HG03469 (cell line): ENCODE data around the gene SNRNP200.
"Not testable (repeated sequence)": the region's sequence is repeated elsewhere in the genome, so short reads cannot be mapped to it uniquely, and the experiment has no call there.

Source experiments
- ATAC-seq: cut with Tn5 transposase; IDR thresholded peaks from one replicate; pipeline ENCODE4 v1.9.1; 2021; ENCODE audit warnings: mild to moderate bottlenecking, moderate library complexity, moderate number of reproducible peaks; ENCODE audit not compliant: unreplicated experiment

The SNRNP200 gene

DNA sequence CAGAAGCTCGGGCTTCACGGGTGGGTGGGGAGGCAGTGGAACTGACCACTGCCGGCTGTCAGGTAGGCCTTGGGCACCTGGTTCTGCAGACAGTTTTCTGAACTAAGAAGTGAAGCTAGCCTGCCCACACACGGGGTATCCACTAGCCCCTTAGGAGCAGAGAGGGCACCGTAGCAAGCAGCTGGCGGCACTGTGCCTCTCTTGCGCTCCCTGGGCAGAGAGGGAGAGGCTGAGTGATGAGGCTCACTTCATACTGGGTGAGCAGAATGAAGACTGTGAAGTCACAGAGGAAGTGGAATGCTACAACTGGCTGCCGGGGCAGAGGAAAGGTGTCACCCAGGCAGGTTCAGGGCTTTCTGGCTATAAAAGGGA is 20.5 kb upstream of the SNRNP200 start:
- ATAC-seq, result no peak

DNA sequence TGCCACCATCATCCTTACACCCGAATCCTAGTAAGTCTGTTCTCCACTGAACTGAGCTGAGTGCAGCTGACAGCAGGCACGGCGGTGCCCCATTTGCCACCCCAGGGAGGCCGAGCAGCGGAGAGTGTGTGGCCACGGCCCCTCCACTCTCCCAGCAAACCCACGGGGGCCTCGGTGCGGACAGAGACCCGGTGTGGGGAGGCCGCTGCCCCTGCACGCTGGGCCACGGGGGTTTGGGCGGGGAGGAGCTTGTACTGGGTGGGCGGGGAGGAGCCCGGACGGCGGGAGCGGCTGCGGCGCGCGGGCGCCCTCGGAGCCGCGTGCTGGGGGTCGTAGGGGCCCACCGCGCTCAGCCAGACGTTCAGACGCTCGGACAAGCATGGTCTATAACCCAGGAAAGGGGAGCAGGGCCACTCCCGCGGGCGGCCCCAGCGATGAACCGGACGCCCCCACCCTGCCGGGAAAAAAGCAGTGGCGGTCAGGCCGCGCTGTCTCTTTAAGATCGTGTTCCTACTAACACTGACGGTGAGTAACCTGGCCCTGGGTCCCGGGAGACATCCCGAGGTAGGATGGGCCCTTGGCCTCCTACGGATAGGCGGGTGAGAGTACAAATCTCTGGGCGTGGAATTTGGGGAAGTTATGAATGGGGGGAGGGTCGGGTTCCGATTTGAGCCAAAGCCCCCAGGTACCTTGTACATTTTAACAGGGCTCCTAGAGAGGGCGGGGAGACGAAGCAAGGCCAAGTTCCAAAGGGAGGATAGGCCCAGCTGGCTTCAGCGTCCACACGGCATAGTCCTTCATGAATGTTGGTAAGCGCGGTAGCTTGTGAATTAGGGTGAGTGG is 19.9 kb upstream of the SNRNP200 start, which contains the start of gene ITPRIPL1:
TSS of gene ITPRIPL1 (plus strand) at position 277 of the 843 bp plus-strand sequence. CDS start at position 800, 523 bp downstream.
- ATAC-seq, result no peak

DNA sequence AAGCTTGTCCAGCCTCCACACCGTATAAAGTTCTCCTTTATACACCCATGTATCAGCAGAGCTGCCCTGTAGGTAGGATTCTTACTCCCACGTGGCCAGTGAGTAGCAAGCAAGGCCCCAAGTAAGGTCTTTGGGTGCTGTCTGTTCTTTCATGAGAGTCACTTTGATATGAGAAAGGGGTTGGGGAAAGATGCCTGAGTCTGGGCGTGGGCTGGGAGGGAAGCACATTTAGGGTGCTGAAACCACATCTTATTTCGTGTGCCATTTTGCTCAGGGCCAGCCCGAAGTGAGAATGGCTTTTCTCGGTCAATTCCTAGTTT is 19.3 kb upstream of the SNRNP200 start:
- no peak for ATAC-seq

DNA sequence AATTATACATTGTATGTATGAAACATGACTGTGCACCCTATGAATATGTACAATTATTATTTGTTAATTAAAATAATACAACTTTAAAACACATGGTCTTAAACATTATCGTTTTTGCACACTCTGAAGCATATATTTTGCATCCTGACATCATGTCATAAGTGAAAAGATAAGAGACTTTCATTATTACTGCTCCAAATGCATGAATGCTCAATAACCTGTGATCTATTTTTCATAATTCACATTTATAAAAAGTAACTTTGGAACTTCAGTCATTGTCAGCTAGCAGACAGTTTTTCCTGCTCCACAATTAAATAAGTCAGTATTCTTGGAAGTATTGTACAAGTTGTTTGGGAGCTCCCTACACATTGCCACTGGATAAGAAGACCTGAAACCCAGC is 18.5 kb upstream of the SNRNP200 start:
- ATAC-seq, result no peak

DNA sequence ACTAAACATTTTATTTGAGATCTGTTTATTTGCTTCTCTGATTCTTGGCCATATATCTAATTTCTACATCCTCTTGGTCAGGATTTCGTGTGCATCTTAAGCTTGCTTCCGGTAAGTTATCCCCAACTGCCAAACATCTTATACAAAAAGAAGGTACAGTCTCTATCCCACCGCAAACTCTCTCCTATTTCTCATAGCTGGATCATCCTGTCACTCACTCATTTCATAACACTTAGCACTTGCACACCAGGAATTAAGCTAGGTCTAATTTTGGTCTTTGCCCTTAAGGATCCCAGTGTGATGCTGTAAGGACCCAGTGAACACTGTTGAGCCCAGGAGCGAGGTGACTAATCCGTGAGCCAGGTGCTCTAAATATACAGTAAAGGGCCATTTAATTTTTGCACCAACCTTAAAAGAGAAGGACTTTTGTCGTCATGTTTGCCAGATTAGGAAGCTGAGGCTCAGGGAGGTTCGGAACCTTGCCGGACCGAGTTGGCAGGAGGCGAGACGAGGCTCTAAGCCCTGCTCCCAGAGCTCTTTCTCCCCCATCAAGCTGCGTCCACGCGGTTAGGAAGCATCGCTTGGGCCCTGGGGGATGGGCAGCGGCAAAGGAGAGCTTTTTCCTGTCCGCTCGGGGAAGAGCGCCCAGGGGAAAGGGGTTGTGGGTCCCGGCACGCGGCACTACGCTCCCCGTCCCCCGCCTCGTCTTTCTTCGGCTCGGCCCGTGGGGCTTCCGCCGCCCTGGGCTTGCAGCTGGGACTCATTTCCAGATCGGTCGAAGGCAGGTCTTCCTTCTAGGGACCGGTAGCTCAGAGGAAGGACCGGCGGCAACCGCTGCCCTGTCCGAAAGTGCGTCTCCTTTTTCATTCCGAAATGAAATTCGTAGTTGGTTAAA is 15.6 kb upstream of the SNRNP200 start:
- ATAC-seq, result no peak

DNA sequence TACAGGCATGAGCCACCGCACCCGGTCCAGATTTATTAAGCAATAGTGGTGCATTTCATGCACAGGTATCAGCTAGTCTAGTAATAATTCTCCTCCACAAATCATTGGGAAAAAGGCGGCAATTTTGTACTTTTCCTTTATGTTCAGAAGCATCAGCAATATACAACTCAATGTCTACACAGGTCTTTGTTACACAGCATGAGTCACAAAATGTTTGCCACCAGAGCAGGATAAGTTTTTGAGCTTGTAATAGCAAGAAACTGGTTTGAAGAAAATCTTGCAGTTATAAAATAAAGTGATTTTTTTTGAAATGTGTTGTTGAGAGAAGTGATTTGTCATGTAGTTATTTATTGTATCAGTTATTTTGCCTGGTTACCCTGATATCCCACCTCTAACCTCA is 15.0 kb upstream of the SNRNP200 start:
- no peak for ATAC-seq

DNA sequence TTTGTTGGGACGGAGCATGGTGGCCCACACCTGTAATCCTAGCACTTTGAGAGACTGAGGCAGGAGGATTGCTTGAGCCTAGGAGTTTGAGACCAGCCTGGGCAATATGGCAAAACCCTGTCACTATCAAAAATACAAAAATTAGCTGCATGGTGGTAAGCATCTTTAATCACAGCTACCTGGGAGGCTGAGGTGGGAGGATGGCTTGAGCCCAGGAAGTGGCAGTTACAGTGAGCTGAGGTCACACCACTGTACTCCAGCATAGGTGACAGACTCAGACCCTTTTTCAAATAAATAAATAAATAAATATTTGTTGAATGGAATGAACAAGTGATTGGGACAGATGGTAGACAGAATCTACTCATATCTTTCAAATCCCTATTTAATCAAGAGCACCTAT is 14.1 kb upstream of the SNRNP200 start:
- ATAC-seq, result no peak

DNA sequence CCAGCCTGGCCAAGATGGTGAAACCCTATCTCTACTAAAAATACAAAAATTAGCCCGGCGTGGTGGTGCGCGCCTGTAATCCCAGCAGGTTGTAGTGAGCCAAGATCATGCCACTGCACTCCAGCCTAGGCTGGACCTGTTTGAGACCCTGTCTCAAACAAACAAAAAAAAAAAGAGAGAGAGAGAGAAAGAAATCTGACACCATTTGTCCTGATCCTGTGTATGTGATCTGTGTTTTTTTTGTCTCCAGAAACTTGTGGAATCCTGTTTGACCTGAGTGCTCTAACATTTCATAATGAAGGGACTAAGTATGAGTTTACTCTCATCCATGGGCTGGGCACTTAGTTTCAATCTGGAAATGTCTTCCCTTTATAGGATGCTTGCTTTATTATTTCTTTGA is 13.4 kb upstream of the SNRNP200 start:
- ATAC-seq, result no peak

DNA sequence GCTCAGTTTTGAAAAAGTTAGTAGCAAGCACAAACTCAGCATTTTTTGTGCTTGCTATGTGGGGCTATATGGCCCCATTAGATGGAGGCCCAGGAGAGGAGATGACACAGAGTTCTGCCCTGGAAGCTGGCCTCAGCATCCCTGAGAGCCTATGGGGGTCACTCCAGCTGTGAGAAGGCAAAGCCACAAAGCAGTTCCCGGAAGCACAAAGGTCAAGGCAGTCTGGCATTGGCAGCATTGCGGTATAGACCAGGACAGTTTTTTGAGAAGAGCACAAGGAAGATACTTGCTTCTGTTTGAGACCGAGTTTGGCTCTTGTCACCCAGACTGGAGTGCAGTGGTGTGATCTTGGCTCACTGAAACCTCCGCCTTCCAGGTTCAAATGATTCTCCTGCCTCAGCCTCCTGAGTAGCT is 12.2 kb upstream of the SNRNP200 start:
- no peak for ATAC-seq

DNA sequence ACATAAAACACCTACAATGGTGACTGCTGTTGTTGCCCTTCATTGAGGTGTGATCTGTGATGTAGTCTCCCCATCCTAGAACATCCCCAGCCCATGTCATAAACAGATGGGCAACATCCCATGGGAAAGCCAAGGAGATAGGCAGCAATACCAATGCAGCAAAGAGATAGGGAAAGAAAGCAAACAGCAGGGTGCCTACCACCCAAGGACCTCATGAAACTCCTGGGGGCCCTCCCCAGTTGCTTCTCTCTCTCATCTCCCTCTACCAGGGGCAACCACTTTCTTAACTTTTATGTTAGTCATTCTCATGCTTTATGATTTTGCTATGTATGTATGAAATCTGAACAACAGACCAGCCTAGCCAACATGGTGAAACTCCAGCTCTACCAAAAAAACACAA is 11.7 kb upstream of the SNRNP200 start:
- no peak for ATAC-seq

DNA sequence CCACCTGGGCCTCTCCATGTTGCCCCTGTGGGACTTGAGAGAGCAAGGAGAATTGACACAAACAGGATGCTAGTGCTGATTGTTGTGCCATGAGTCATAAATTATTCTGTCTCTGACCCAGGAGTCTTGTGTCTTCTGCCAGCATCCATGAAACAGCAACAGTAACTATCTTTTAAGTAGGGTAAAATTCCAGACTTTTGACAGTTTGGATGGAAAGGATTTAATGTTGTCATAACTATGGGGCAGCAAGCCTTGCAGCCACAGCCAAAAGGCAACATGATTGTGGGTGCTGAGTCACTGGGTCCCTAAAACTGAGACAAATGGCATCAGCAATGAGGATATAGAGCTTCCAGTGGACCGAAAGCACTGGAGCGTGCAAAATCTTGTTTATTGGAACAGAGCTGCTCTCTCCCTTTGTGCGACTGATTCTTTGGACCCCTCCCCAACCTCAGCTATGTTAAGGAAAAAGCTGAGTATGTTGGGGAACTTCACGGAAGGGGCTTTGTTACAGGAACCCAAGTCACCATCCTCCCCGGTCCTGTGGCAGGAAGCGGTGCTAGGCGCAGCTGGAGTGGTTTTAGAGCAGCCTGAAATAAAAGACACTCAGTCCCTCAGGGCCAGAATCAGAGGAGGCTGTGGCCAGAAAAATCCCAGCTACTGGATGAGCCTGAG is 10.2 kb upstream of the SNRNP200 start:
- no peak for ATAC-seq

DNA sequence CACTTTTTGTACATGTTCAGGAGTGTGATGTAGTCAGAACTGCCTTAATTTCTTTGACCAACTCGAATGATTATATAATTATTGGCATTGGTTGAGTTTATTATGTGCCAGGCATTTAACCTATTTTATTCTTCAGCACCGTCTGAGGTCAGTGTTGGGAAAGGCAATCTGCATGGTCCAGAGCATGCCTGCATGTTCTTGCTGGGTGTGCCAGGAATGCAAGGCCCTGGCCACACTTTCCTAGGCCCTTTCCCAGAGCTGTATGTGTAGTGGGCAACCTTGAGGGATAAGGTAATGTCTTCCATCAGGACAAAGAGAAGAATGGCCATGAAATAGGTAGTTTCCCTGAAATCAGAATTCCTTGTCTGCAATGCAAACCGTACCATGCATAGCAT is 9.7 kb upstream of the SNRNP200 start:
- ATAC-seq, result no peak

DNA sequence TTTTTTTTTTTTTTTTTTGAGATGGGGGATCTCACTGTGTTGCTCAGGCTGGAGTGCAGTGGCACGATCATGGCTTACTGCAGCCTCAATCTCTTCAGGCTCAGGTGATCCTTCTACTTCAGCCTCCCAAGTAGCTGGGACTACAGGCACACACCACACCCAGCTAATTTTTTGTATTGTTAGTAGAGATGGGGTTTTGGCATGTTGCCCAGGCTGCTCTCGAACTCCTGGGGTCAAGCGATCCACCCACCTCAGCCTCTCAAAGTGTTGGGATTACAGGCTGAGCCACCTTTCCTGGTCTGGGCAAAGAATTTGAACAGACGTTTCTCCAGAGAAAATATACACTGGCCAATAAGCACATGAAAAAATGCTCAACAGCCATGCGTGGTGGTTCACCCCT is 2.9 kb upstream of the SNRNP200 start:
- ATAC-seq, result no peak

DNA sequence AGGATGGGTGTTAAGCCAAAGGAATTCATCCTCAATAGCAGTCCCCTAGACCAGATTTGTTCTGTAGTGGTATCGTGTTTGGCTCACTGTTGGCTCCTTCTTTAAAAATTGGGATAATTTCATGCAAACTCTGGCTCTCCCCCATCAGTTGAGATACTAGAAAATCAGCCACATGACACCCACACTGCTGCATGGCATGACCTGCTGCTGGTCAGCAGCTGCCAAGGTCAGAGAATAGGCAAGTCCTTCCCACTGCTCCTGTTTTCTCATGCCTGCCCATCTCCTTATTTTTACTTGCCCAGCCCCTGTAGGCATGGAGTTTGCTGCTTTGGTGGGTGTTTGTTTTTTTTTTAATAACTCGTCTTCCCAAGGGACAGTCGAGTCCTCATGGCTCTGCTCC is 1.0 kb upstream of the SNRNP200 start:
- ATAC-seq, result no peak

DNA sequence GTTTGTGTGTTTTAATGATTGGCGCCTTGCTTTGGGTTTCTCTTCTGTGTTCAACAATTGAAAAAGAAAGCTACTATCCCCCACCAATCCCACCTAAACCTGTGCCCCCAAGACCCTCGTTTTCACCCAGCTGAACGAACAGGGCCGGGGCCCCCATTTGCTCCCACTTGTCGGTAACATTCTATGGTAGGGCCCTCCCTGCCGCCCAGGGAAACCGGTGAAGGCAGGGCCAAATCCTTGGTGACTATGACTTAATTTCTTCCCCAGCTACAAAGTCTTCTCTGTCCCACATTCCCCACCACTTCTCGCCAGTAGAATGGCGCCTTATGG is 598 bp upstream of the SNRNP200 start:
- ATAC-seq, result no peak

DNA sequence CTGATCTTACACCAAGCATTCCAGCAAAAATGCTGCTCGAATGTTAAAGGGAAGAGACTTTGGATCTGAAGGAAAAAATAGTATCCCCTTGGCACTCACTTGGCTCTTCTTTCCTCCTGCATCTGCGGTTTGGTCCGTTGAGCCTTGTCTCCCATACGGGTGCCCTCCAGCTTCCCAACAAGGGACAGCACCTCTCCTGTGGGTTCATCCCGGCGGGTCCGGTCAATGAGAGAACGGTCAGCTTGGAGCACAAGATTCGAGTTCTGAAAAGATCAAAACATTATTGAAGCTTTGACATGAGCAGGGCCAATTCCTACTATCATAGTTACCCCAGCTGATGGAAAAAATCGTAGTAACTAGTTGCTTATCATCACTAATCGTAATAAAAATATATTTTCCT is 740 bp downstream of the SNRNP200 start:
- no peak for ATAC-seq

DNA sequence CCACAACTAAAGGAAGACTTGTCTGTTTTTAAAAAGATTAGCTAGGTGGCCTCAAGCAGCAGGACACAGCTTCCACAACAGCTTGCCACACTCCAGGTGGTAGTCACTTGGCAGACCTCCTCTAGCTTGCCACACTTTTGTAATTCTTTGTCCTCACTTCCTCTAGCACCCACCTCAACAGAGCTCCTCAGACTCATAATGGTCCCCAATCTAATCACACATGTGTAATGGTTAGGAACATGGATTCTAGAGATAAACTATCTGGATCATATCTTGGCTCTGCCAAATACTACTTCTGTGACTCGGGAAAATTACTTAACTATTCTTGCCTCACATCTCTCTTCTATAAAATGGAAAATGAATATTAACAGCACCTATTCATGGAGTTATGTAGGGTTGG is 3.5 kb downstream of the SNRNP200 start:
- no peak for ATAC-seq

DNA sequence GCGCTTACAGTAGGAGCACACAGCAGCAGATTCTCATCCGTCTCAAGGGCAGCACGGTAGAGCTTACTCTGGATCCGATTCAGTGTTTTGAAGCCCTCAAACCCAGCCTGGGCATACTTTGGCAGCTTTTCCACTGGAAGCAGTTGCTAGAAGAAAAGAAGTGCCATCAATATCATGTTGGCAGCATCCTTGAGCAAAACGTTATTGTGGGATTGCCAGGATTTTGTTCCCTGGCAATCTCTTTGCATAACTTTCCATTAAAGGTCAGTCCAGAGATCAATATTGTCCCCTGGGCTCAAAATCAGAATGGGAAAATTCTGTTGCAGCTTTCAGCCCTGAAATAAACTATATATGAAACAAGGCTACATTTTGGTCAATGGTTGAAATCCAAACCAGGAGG is 8.4 kb downstream of the SNRNP200 start:
- no peak for ATAC-seq

DNA sequence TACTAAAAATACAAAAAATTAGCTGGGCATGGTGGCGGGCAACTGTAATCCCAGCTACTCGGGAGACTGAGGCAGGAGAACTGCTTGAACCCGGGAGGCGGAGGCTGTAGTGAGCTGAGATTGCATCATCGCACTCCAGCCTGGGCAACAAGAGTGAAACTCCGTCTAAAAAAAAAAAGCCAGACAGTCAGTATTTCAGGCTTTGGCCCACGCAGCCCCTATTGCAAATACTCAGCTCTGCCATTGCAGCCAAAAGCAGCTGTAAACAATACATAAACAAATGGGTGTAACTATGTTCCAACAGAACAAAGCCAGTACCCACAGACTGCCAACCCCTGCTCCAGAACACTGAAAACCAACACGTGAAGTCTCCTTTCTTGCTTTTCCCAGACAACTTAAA is 11.1 kb downstream of the SNRNP200 start:
- ATAC-seq, result not testable (repeated sequence)

DNA sequence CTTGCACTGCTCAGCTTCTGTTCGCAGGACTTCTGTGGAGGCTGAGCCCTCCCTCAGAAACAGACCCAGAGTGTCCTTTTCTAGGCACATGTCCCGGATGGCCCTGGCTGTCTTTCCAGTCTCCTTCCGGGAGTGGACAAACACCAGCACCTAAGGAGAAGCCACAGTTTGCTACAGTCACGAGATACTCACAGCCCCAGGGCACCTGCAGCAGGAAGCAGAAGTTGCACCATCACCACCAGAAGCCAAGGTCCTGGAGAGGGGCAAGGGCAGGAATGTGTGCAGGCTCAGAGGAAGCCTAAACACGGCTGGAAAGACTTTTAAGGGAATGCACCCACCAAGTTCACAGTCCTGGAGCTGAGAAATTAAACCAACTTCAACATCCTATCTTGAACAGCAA is 13.6 kb downstream of the SNRNP200 start:
- ATAC-seq, result no peak

DNA sequence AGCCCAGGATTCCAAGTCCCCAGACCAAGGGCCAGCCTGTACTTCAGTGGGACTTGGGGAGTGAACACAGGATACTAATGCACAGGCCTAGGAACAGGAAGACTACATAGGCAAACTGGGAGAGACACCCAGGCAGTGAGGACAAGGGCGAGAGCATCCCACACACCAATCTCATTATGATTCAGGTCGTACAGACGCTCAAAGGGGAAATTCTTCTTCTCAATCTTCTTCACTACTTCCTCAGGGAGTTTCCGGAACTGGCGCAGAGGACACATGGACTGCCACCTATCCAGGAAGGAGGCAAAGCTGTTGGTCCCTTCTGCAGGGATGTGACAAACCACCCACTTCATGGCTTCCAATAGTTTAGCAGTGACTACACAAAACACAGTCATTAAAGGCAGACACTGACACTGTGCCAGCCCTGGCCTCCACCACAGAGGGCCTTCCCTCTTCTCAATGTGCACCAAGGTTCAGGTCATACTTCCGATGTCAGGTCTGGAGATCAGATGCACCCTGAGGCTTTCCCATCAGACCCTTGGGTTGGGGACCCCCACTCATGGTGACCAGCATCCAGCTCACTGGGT is 18.0 kb downstream of the SNRNP200 start:
- no peak for ATAC-seq
